GM23338 (cell line): ENCODE data around the gene PAGE5. TPM values are rescaled to one million over a fixed set of nuclear protein-coding genes. Genes with fewer than 3 reads are reported as not detected.

ENCODE experiments used
- ATAC-seq: fragments of 200-7000 bp; cut with Tn5 transposase; 3 replicates; pipeline ENCODE4 v1.9.1; 2020
- DNase-seq: peaks from one replicate; pipeline ENCODE4 v3.0.0-alpha.2; 2015; ENCODE audit warnings: low spot score
- H2AFZ ChIP-seq: fragments of 200-600 bp; sonication (generic); 2 replicates; pipeline ENCODE4 v1.8.0; 2016; ENCODE audit warnings: antibody characterized with exemption, mild to moderate bottlenecking, moderate library complexity
- H3F3A ChIP-seq: fragments of 200-600 bp; sonication (generic); replicated peaks from 2 replicates; pipeline ENCODE4 v1.8.0; 2017; ENCODE audit warnings: antibody characterized with exemption, mixed run types, low read depth
- H3K27ac ChIP-seq: fragments of 200-600 bp; sonication (generic); 2 replicates; pipeline ENCODE4 v1.6.1; 2016; ENCODE audit warnings: low read depth
- H3K27me3 ChIP-seq: fragments of 200-600 bp; sonication (generic); 2 replicates; pipeline ENCODE4 v1.8.0; 2016; ENCODE audit warnings: mild to moderate bottlenecking, mixed run types, moderate library complexity; ENCODE audit not compliant: insufficient read depth
- H3K36me3 ChIP-seq: fragments of 200-600 bp; sonication (generic); 2 replicates; pipeline ENCODE4 v1.8.0; 2016; ENCODE audit warnings: mild to moderate bottlenecking; ENCODE audit not compliant: insufficient read depth
- H3K4me1 ChIP-seq: fragments of 200-600 bp; sonication (generic); 2 replicates; pipeline ENCODE4 v1.8.0; 2016; ENCODE audit warnings: mild to moderate bottlenecking, moderate library complexity; ENCODE audit not compliant: insufficient read depth
- H3K4me2 ChIP-seq: fragments of 200-600 bp; sonication (generic); 2 replicates; pipeline ENCODE4 v1.7.1; 2017; ENCODE audit warnings: mixed run types
- H3K4me3 ChIP-seq: fragments of 200-600 bp; sonication (generic); 2 replicates; pipeline ENCODE4 v1.6.1; 2016; ENCODE audit warnings: mixed run types
- H3K79me2 ChIP-seq: fragments of 200-600 bp; sonication (generic); replicated peaks from 2 replicates; pipeline ENCODE4 v1.8.0; 2017; ENCODE audit warnings: mild to moderate bottlenecking; ENCODE audit not compliant: insufficient read depth
- H3K9me2 ChIP-seq: fragments of 200-600 bp; sonication (generic); 2 replicates; pipeline ENCODE4 v1.8.0; 2017; ENCODE audit not compliant: insufficient read depth
- H4K20me1 ChIP-seq: fragments of 200-600 bp; sonication (generic); replicated peaks from 2 replicates; pipeline ENCODE4 v1.8.0; 2017; ENCODE audit warnings: mild to moderate bottlenecking; ENCODE audit not compliant: insufficient read depth
- H3K27ac Mint-ChIP-seq: 2 replicates; pipeline ENCODE4 v1.8.0; 2020; ENCODE audit warnings: inconsistent platforms, mild to moderate bottlenecking, moderate library complexity, mixed read lengths
- H3K27me3 Mint-ChIP-seq: 3 replicates; pipeline ENCODE4 v1.8.0; 2022; ENCODE audit warnings: low read depth, mild to moderate bottlenecking, moderate library complexity, mixed read lengths, inconsistent platforms; ENCODE audit not compliant: insufficient read depth, poor library complexity
- H3K36me3 Mint-ChIP-seq: 3 replicates; pipeline ENCODE4 v1.8.0; 2021; ENCODE audit warnings: low read depth, mild to moderate bottlenecking, inconsistent platforms, moderate library complexity, mixed read lengths
- H3K4me1 Mint-ChIP-seq: 3 replicates; pipeline ENCODE4 v1.8.0; 2020; ENCODE audit warnings: mild to moderate bottlenecking, inconsistent platforms, mixed read lengths
- H3K4me3 Mint-ChIP-seq: 3 replicates; pipeline ENCODE4 v1.8.0; 2021; ENCODE audit warnings: moderate library complexity, mild to moderate bottlenecking, inconsistent platforms, mixed read lengths
- H3K9me3 Mint-ChIP-seq: 3 replicates; pipeline ENCODE4 v1.8.0; 2020; ENCODE audit warnings: moderate library complexity, mild to moderate bottlenecking, inconsistent platforms, mixed read lengths
- CREB1 ChIP-seq: fragments of 250-450 bp; sonication (Bioruptor Pico); IDR thresholded peaks from 2 replicates; pipeline ENCODE4 v1.5.0; 2020; ENCODE audit warnings: low read depth, mild to moderate bottlenecking, moderate library complexity
- EZH2 ChIP-seq: fragments of 200-600 bp; sonication (generic); IDR thresholded peaks from one replicate; pipeline ENCODE4 v1.8.0; 2017; ENCODE audit warnings: antibody characterized with exemption, mild to moderate bottlenecking, low read depth; ENCODE audit not compliant: unreplicated experiment
- EZH2phosphoT487 ChIP-seq: fragments of 200-600 bp; sonication (generic); IDR thresholded peaks from one replicate; pipeline ENCODE4 v1.8.1; 2018; ENCODE audit warnings: antibody characterized with exemption; ENCODE audit not compliant: unreplicated experiment
- NANOG ChIP-seq: IDR thresholded peaks from 2 replicates; pipeline ENCODE4 v1.6.1; 2016; ENCODE audit warnings: antibody characterized with exemption, borderline replicate concordance
- STAT1 ChIP-seq: IDR thresholded peaks from one replicate; pipeline ENCODE4 v1.6.1; 2016; ENCODE audit warnings: antibody characterized with exemption; ENCODE audit not compliant: unreplicated experiment
- ZNF114 ChIP-seq: fragments of 250-450 bp; sonication (Bioruptor Pico); IDR thresholded peaks from 2 replicates; pipeline ENCODE4 v1.5.0; 2020; ENCODE audit warnings: mild to moderate bottlenecking, moderate library complexity
- ZNF331 ChIP-seq: fragments of 250-450 bp; sonication (Bioruptor Pico); IDR thresholded peaks from 2 replicates; pipeline ENCODE4 v1.5.0; 2020; ENCODE audit warnings: low read depth, mild to moderate bottlenecking, moderate library complexity
- ZNF462 ChIP-seq: fragments of 250-450 bp; sonication (Bioruptor Pico); IDR thresholded peaks from 2 replicates; pipeline ENCODE4 v1.5.0; 2020; ENCODE audit warnings: mild to moderate bottlenecking, moderate library complexity
- polyA plus RNA-seq: library from polyadenylated mRNA; unstranded; fragments of >200 nt; fragmentation: Nextera tagmentation; extraction: Ambion mirVana; gene quantifications from 2 replicates; pipeline ENCODE4 v1.2.1, GENCODE V29; 2016
- total RNA-seq: library from RNA; depleted of rRNA; stranded (reverse); fragments of >200 nt; shearing (Covaris generic); gene quantifications from 2 replicates; pipeline ENCODE4 v1.2.3, GENCODE V29; 2014
- TF ChIP-seq, protein P1 (sequence below): IDR thresholded peaks from one replicate; pipeline ENCODE4 v1.6.1; 2018; ENCODE audit warnings: antibody characterized with exemption; ENCODE audit not compliant: unreplicated experiment
- TF ChIP-seq, protein P2 (sequence below), 2 experiments: fragments of 200-600 bp in 1 of 2; sonication (generic) in 1 of 2; conservative IDR thresholded peaks; 2 replicates each; pipeline versions ENCODE4 v1.5.1 to v1.6.1; 2016 to 2017; ENCODE audit warnings: antibody characterized with exemption in 2 of 2, low read depth in 2 of 2, mild to moderate bottlenecking in 2 of 2, moderate library complexity in 1 of 2

PAGE5 gene
- total and polyA plus RNA-seq, 2 experiments from 2014 or later = not detected

- TF ChIP-seq, protein P1, sequence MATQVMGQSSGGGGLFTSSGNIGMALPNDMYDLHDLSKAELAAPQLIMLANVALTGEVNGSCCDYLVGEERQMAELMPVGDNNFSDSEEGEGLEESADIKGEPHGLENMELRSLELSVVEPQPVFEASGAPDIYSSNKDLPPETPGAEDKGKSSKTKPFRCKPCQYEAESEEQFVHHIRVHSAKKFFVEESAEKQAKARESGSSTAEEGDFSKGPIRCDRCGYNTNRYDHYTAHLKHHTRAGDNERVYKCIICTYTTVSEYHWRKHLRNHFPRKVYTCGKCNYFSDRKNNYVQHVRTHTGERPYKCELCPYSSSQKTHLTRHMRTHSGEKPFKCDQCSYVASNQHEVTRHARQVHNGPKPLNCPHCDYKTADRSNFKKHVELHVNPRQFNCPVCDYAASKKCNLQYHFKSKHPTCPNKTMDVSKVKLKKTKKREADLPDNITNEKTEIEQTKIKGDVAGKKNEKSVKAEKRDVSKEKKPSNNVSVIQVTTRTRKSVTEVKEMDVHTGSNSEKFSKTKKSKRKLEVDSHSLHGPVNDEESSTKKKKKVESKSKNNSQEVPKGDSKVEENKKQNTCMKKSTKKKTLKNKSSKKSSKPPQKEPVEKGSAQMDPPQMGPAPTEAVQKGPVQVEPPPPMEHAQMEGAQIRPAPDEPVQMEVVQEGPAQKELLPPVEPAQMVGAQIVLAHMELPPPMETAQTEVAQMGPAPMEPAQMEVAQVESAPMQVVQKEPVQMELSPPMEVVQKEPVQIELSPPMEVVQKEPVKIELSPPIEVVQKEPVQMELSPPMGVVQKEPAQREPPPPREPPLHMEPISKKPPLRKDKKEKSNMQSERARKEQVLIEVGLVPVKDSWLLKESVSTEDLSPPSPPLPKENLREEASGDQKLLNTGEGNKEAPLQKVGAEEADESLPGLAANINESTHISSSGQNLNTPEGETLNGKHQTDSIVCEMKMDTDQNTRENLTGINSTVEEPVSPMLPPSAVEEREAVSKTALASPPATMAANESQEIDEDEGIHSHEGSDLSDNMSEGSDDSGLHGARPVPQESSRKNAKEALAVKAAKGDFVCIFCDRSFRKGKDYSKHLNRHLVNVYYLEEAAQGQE = no peak
- TF ChIP-seq ZNF331 (CRISPR knock-in tag) (no peak), ZNF114 (CRISPR knock-in tag) (no peak), STAT1 (no peak), NANOG (no peak), CREB1 (CRISPR knock-in tag) (no peak), EZH2 (no peak)
- TF ChIP-seq, protein P2, sequence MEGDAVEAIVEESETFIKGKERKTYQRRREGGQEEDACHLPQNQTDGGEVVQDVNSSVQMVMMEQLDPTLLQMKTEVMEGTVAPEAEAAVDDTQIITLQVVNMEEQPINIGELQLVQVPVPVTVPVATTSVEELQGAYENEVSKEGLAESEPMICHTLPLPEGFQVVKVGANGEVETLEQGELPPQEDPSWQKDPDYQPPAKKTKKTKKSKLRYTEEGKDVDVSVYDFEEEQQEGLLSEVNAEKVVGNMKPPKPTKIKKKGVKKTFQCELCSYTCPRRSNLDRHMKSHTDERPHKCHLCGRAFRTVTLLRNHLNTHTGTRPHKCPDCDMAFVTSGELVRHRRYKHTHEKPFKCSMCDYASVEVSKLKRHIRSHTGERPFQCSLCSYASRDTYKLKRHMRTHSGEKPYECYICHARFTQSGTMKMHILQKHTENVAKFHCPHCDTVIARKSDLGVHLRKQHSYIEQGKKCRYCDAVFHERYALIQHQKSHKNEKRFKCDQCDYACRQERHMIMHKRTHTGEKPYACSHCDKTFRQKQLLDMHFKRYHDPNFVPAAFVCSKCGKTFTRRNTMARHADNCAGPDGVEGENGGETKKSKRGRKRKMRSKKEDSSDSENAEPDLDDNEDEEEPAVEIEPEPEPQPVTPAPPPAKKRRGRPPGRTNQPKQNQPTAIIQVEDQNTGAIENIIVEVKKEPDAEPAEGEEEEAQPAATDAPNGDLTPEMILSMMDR (conservative IDR thresholded peaks at IDR 0.05; ENCODE audit: low read depth in 2 of 2) = no peak
Observed at GRCh38 chrX:55240788-55241340, 20.7 kb downstream of the PAGE5 start (continued).

DNA sequence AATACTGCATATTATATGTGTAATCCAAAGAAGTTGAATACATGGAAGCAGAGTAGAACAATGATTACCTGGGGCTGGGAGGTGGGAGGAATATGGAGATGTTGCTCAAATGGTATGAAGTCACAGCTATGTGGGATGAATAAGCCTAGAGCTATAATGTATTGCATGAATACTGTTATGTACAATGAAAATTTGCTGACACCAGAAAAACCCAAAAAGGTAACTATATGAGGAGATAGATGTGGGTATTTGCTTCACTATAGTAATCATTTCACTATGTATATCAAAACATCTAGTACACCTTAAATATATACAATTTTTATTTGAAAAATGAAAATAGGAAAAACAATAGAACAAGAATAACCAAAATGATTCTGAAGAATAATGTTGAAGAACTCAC is 33.4 kb downstream of the PAGE5 start:
- TF ChIP-seq ZNF462 (no peak), ZNF331 (CRISPR knock-in tag) (no peak), NANOG (no peak), EZH2phosphoT487 (no peak)
- TF ChIP-seq, protein P2 (conservative IDR thresholded peaks at IDR 0.05; ENCODE audit: low read depth in 2 of 2) = no peak
- H4K20me1 ChIP-seq = no peaks in the 10 kb centered on the region
- H3F3A ChIP-seq = no peaks in the 10 kb centered on the region
- Mint-ChIP-seq H3K27me3 (peaks cover 2% of the 10 kb centered on the region), H3K4me3 (no peak overlapping the region), H3K4me1 (no peaks in the 10 kb centered on the region), H3K36me3 (no peaks in the 10 kb centered on the region; the same call in 1 of the 3 replicates), H3K27ac (no peak overlapping the region), H3K9me3 (peaks cover 49% of the 10 kb centered on the region)
- no peaks in the 10 kb centered on the region for H3K27me3 ChIP-seq
- ATAC-seq (no peak), DNase-seq (no peak)
- H3K4me2 ChIP-seq = no peak overlapping the region
- no peak overlapping the region for H3K27ac ChIP-seq
- no peaks in the 10 kb centered on the region for H3K9me2 ChIP-seq
- H3K4me3 ChIP-seq = no peak overlapping the region
- H3K36me3 ChIP-seq = no peaks in the 10 kb centered on the region
- no peak overlapping the region for H2AFZ ChIP-seq
- H3K4me1 ChIP-seq = no peaks in the 10 kb centered on the region
- no peaks in the 10 kb centered on the region for H3K79me2 ChIP-seq
